H1 (cell line): ENCODE results near the gene APLP1. TPM values are rescaled to one million over a fixed set of nuclear protein-coding genes. Genes with fewer than 3 reads are reported as not detected.

ENCODE experiments used
- BRCA1 ChIP-seq: IDR thresholded peaks from 2 replicates; pipeline ENCODE4 v1.6.1; 2012; ENCODE audit warnings: low read depth, low read length, improper control_type of control experiment
- GABPA ChIP-seq: IDR thresholded peaks from 2 replicates; pipeline ENCODE4 v1.6.1; 2011; ENCODE audit warnings: mild to moderate bottlenecking, low read length, moderate library complexity, borderline replicate concordance; ENCODE audit not compliant: insufficient read depth
- TEAD4 ChIP-seq: IDR thresholded peaks from 2 replicates; pipeline ENCODE4 v1.6.1; 2012; ENCODE audit warnings: low read depth, low read length, inconsistent platforms, mixed read lengths
- polyA plus RNA-seq, 7 experiments: library from polyadenylated mRNA; depleted of rRNA in 3 of 7; stranded (reverse) in 5 of 7; unstranded in 2 of 7; fragments of >200 nt in 5 of 7; fragments of 200-250 nt in 2 of 7; gene quantifications; 1 replicate in 5 of 7; 2 replicates in 1 of 7; 4 replicates in 1 of 7; pipeline versions ENCODE4 v1.2.1 to v1.2.3, GENCODE V29; 2011 to 2013; ENCODE audit warnings: missing spikeins in 2 of 7, mixed read lengths in 2 of 7
- total RNA-seq: library from RNA; stranded (reverse); fragmentation: NEBNext Ultra II Directional; extraction: Animal tissue kit (Norgen Biotek cat#: 25700); gene quantifications from 2 replicates; pipeline ENCODE4 v1.2.1, GENCODE V29; 2021

Gene APLP1
- total and polyA plus RNA-seq, 2 of the 8 experiments (the other 6 are each of a cell fraction or from before 2014, with no cell fraction given) = 19.9 to 22.0 TPM

DNA sequence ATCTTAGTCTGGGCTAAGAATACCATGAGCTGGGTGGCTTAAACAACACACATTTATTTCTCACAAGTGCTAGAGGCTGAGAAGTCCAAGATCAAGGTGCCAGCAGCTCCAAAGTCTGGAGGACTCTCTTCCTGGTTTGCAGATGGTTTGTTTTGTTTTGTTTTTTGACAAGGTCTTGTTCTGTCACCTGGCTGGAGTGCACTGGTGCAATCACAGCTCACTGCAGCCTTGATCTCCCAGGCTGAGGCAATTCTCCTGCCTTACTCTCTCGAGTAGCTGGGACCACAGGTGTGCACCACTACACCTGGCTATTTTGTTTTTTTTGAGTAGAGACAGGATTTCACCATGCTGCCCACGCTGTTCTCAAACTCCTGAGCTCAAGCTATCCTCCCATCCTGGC, 15.5 kb downstream of the APLP1 start (continued):
- TF ChIP-seq BRCA1 = no peak
- no peak for TF ChIP-seq TEAD4
- no peak for TF ChIP-seq GABPA
- TF ChIP-seq, all 59 proteins: peak for 0
